ENCODE measurements around the gene HIPK3. TPM values are rescaled to one million over a fixed set of nuclear protein-coding genes. Genes with fewer than 3 reads are reported as not detected.

Gene HIPK3
- total and polyA plus RNA-seq, 11 donors: 26.3 to 298 (median 250) TPM

DNA sequence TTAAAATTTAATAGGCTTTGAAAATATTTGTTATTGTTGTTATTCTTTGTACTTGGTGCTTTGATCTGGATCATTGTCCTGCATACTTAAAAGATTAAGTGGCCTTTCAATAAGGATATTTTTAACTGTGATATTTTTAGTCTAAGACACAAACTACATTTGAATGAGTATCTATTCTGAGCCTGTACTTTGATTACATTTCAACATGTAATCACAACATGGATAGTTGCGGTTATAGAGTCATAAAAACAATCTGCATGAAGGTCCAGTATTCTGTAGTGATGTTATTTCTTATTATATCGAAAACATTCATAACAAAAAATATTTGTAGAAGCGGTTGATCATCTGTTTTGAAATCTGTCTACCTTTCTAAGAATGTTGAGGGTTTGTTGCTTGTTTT is 58.6 kb downstream of the HIPK3 start:
- no peaks in the 10 kb centered on the region for H3K9me3 ChIP-seq
- DNase-seq: no peak
- H3K27ac ChIP-seq: peak overlapping the region; percentile 7 to 82 (median 64)
- peak overlapping the region in 4 of 12 donors; percentile 0 to 9 (median 2) for H3K4me3 ChIP-seq
- ATAC-seq: peak; percentile 52 to 74 (median 62)
- 22 to 32% (median 26%) methylated on average over 3 of the region's 3 CpGs for WGBS, 4 donors
- H3K27me3 ChIP-seq: no peaks in the 10 kb centered on the region
- peaks cover 5 to 92% (median 73%) of the 10 kb centered on the region in 12 donors for H3K4me1 ChIP-seq
- intact Hi-C loops (cut with DNase I): no loop called here
- H3K36me3 ChIP-seq: peaks cover 0 to 4% (median 0%) of the 10 kb centered on the region in 9 donors
- TF ChIP-seq POLR2A (IDR thresholded peaks at IDR 0.05): no peak
- TF ChIP-seq, protein P1, sequence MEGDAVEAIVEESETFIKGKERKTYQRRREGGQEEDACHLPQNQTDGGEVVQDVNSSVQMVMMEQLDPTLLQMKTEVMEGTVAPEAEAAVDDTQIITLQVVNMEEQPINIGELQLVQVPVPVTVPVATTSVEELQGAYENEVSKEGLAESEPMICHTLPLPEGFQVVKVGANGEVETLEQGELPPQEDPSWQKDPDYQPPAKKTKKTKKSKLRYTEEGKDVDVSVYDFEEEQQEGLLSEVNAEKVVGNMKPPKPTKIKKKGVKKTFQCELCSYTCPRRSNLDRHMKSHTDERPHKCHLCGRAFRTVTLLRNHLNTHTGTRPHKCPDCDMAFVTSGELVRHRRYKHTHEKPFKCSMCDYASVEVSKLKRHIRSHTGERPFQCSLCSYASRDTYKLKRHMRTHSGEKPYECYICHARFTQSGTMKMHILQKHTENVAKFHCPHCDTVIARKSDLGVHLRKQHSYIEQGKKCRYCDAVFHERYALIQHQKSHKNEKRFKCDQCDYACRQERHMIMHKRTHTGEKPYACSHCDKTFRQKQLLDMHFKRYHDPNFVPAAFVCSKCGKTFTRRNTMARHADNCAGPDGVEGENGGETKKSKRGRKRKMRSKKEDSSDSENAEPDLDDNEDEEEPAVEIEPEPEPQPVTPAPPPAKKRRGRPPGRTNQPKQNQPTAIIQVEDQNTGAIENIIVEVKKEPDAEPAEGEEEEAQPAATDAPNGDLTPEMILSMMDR (IDR thresholded peaks at IDR 0.05): no peak

DNA sequence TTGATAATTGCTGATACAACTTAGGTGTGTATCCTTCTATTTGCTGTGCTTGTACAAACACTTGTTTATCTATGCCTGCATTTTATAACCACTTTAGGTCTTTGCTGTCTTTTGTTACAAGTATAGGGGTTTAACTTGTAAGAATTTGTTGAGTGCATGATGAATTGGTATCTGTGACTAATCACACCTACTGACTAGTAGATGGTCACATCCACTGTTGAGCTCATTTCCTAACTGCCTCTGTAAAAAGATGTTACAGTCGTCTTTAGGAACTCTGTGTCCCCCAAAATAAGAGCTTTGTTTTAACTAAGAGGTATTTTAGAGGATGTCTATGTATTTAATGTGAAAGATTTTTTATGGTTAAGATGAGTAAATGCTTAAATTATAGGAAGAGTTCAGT is 60.5 kb downstream of the HIPK3 start:
- no peak for ATAC-seq
- 15 to 25% (median 20%) methylated on average over 1 of the region's 1 CpG for WGBS, 4 donors
- peaks cover 5 to 93% (median 75%) of the 10 kb centered on the region in 12 donors for H3K4me1 ChIP-seq
- H3K36me3 ChIP-seq: no peaks in the 10 kb centered on the region
- intact Hi-C loops (cut with DNase I): no loop called here
- TF ChIP-seq, protein P1 (IDR thresholded peaks at IDR 0.05): no peak
- no peak for DNase-seq
- peak overlapping the region in 7 of 12 donors; percentile 2 to 82 (median 67) for H3K27ac ChIP-seq
- H3K4me3 ChIP-seq: no peak overlapping the region
- H3K9me3 ChIP-seq: no peaks in the 10 kb centered on the region
- H3K27me3 ChIP-seq: no peaks in the 10 kb centered on the region

DNA sequence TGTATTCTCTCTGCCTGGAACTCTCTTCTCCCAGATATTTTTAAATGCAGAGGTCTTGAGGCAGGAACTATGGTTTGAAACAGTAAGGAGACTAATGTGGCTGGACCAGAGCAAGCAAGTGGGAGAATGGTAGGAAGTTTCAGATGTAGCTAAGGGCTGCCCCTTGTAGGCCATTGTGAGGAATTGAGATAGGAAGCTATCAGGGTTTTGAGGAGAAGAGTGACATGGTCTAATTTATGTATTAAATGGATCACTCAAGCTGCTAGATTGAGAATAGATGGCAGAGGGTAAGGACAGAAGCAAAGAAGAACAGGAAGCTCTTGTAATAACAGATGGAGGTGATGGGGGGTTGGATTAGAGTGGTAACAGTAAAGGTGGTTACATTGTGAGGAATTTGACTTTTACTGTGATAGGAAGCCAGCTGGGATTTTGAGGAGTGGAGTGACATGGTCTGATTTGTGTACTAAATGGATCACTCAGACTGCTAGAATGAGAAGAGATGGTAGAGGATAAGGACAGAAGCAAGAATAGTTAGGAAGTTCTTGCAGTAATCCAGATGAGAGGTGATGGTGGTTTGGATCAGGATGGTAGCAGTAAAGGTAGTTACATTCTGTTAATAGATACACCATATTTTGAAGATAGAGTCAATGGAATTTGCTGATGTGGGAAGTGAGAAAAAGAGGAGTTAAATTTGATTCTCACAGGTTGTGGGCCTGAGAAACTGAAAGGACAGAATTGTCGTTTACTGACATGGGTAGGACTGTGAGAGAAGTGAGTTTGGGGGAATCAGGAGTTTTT is 63.0 kb downstream of the HIPK3 start:
- Histone ChIP-seq H3K4me1 (peaks cover 5 to 93% (median 73%) of the 10 kb centered on the region in 12 donors), H3K36me3 (no peaks in the 10 kb centered on the region), H3K9me3 (no peaks in the 10 kb centered on the region), H3K27me3 (no peaks in the 10 kb centered on the region), H3K4me3 (no peak overlapping the region), H3K27ac (peak overlapping the region in 10 of 12 donors; percentile 25 to 67 (median 40))
- WGBS, 4 donors: 15 to 30% (median 24%) methylated on average over 1 of the region's 1 CpG
- intact Hi-C loops (cut with DNase I): loop anchor here in 2 of 10 donors (5.0 kb wide), 2 partner anchors 43 to 63 kb away; partner anchors contain the start of gene HIPK3 (in 2 of the 2)
- no peak for DNase-seq
- ATAC-seq: no peak
- TF ChIP-seq POLR2A (IDR thresholded peaks at IDR 0.05): no peak
- TF ChIP-seq, protein P1 (IDR thresholded peaks at IDR 0.05): peak in 1 of 12 donors; percentile 11

GRCh38 chr11:33320814-33321330 is 63.7 kb downstream of the HIPK3 start:
- no peak for TF ChIP-seq POLR2A (IDR thresholded peaks at IDR 0.05)
- TF ChIP-seq, protein P1 (IDR thresholded peaks at IDR 0.05): no peak
- H3K27ac ChIP-seq: peak overlapping the region in 10 of 12 donors; percentile 25 to 67 (median 40)
- no peaks in the 10 kb centered on the region for H3K36me3 ChIP-seq
- H3K4me1 ChIP-seq: peaks cover 5 to 95% (median 74%) of the 10 kb centered on the region in 12 donors
- no peak for DNase-seq
- H3K4me3 ChIP-seq: no peak overlapping the region
- WGBS, 4 donors: 22 to 27% (median 24%) methylated on average over 6 of the region's 6 CpGs
- no peaks in the 10 kb centered on the region for H3K9me3 ChIP-seq
- H3K27me3 ChIP-seq: no peaks in the 10 kb centered on the region
- intact Hi-C loops (cut with DNase I): loop anchor here in 2 of 10 donors (5.0 kb wide), 2 partner anchors 44 to 64 kb away; partner anchors contain the start of gene HIPK3 (in 2 of the 2)
- ATAC-seq: peak in 2 of 4 donors; percentile 10 to 42

Data from heart left ventricle (tissue), 16 donors.